GM23248 (cell line): ENCODE data around the gene RPL13. TPM values are rescaled to one million over a fixed set of nuclear protein-coding genes. Genes with fewer than 3 reads are reported as not detected.

Experiments
- DNase-seq: peaks from one replicate; pipeline ENCODE4 v3.0.0-alpha.2; 2015
- H2AFZ ChIP-seq: fragments of 200-600 bp; sonication (generic); 2 replicates; pipeline ENCODE4 v1.6.1; 2016; ENCODE audit warnings: antibody characterized with exemption
- H3F3A ChIP-seq: fragments of 200-600 bp; sonication (generic); 2 replicates; pipeline ENCODE4 v1.6.1; 2016; ENCODE audit warnings: mild to moderate bottlenecking, antibody characterized with exemption, mixed run types; ENCODE audit not compliant: insufficient read depth
- H3K27ac ChIP-seq: fragments of 200-600 bp; sonication (generic); 2 replicates; pipeline ENCODE4 v1.5.1; 2016; ENCODE audit warnings: mild to moderate bottlenecking
- H3K27me3 ChIP-seq: fragments of 200-600 bp; sonication (generic); replicated peaks from 2 replicates; pipeline ENCODE4 v1.6.1; 2016; ENCODE audit warnings: mild to moderate bottlenecking; ENCODE audit not compliant: insufficient read depth
- H3K36me3 ChIP-seq: fragments of 200-600 bp; sonication (generic); 2 replicates; pipeline ENCODE4 v1.6.1; 2016; ENCODE audit warnings: low read depth, mild to moderate bottlenecking
- H3K4me1 ChIP-seq: fragments of 200-600 bp; sonication (generic); 2 replicates; pipeline ENCODE4 v1.6.1; 2016; ENCODE audit warnings: mild to moderate bottlenecking; ENCODE audit not compliant: insufficient read depth
- H3K4me2 ChIP-seq: fragments of 200-600 bp; sonication (generic); one replicate; pipeline ENCODE4 v1.6.1; 2016; ENCODE audit warnings: mild to moderate bottlenecking; ENCODE audit not compliant: unreplicated experiment
- H3K4me3 ChIP-seq: fragments of 200-600 bp; sonication (generic); 2 replicates; pipeline ENCODE4 v1.5.1; 2016; ENCODE audit warnings: mild to moderate bottlenecking
- H3K79me2 ChIP-seq: fragments of 200-600 bp; sonication (generic); 2 replicates; pipeline ENCODE4 v1.6.1; 2016; ENCODE audit warnings: mild to moderate bottlenecking; ENCODE audit not compliant: insufficient read depth
- H3K9ac ChIP-seq: fragments of 200-600 bp; sonication (generic); 2 replicates; pipeline ENCODE4 v1.6.1; 2016; ENCODE audit warnings: mild to moderate bottlenecking
- H3K9me2 ChIP-seq: fragments of 200-600 bp; sonication (generic); 2 replicates; pipeline ENCODE4 v1.6.1; 2016; ENCODE audit warnings: mixed run types, mild to moderate bottlenecking, moderate library complexity; ENCODE audit not compliant: insufficient read depth
- H3K9me3 ChIP-seq: fragments of 200-600 bp; sonication (generic); one replicate; pipeline ENCODE4 v1.6.1; 2017; ENCODE audit warnings: low read depth
- H4K20me1 ChIP-seq: fragments of 200-600 bp; sonication (generic); 2 replicates; pipeline ENCODE4 v1.6.0; 2016; ENCODE audit not compliant: insufficient read depth
- EZH2 ChIP-seq: fragments of 200-600 bp; sonication (generic); IDR thresholded peaks from 2 replicates; pipeline ENCODE4 v1.6.1; 2018; ENCODE audit warnings: antibody characterized with exemption, mild to moderate bottlenecking; ENCODE audit not compliant: insufficient read depth, poor library complexity, severe bottlenecking
- EZH2phosphoT487 ChIP-seq: fragments of 200-600 bp; sonication (generic); IDR thresholded peaks from 2 replicates; pipeline ENCODE4 v1.6.1; 2018; ENCODE audit warnings: antibody characterized with exemption, moderate library complexity, mild to moderate bottlenecking, low read depth; ENCODE audit not compliant: insufficient read depth
- WGBS, 2 experiments: methylation state at CpG; one replicate each; pipeline ENCODE4 v1.1.6; 2015 to 2017; ENCODE audit warnings: low lambda C conversion rate in 2 of 2, low coverage in 1 of 2; ENCODE audit errors: missing lambda C conversion rate in 2 of 2; 5-methylcytosine and 5-hydroxymethylcytosine counted together
- in situ Hi-C: fragments of 300-500 bp; cut with MboI; formaldehyde crosslinking; loops from 2 replicates; pipeline ENCODE4 v1.15.0; 2020
- polyA plus RNA-seq: library from polyadenylated mRNA; unstranded; fragments of >200 nt; fragmentation: Nextera tagmentation; extraction: Ambion mirVana; gene quantifications from 2 replicates; pipeline ENCODE4 v1.2.1, GENCODE V29; 2016
- total RNA-seq: library from RNA; depleted of rRNA; stranded (reverse); fragments of >200 nt; shearing (Covaris generic); gene quantifications from 2 replicates; pipeline ENCODE4 v1.2.3, GENCODE V29; 2014

The RPL13 gene
- total and polyA plus RNA-seq, 2 experiments from 2014 or later, result 1,418 to 3,580 TPM

- H3K9ac ChIP-seq, result peak within 1 kb of the TSS; percentile 64
- peak within 1 kb of the TSS; percentile 73 for H2AFZ ChIP-seq
- DNase-seq, result peak; percentile 61
- 1 to 2% methylated on average over 77 to 100 of the region's 103 CpGs for WGBS, 2 experiments
- H3K79me2 ChIP-seq, result no peaks in the 10 kb centered on the region
- H3K27me3 ChIP-seq, result no peaks in the 10 kb centered on the region
- in situ Hi-C loops, result no loop called here
- no peak for TF ChIP-seq EZH2
- TF ChIP-seq EZH2phosphoT487, result no peak
- peak within 1 kb of the TSS; percentile 85 for H3K4me2 ChIP-seq
- H3K36me3 ChIP-seq, result no peaks in the 10 kb centered on the region
- H4K20me1 ChIP-seq, result no peaks in the 10 kb centered on the region
- no peak within 1 kb of the TSS for H3K27ac ChIP-seq
- peak within 1 kb of the TSS; percentile 64 for H3K4me3 ChIP-seq
- H3K9me3 ChIP-seq, result no peaks in the 10 kb centered on the region
- no peaks in the 10 kb centered on the region for H3K9me2 ChIP-seq
- peaks cover under 1% of the 10 kb centered on the region; the same call in 1 of the 2 replicates for H3F3A ChIP-seq
- H3K4me1 ChIP-seq, result no peaks in the 10 kb centered on the region
Measured at GRCh38 chr16:89575247-89576152, 15.0 kb downstream of the RPL13 start, which contains the start of gene CPNE7. CPNE7 (plus strand) TSS chr16:89575758; CDS start chr16:89575898, 140 bp downstream.

GRCh38 chr16:89576153-89577054, 15.9 kb downstream of the RPL13 start:
- H3K9ac ChIP-seq, result peak overlapping the region; percentile 20; the same call in 1 of the 2 replicates
- H3K27ac ChIP-seq, result no peak overlapping the region
- H3K9me3 ChIP-seq, result no peaks in the 10 kb centered on the region
- WGBS, 2 experiments, result 12 to 18% methylated on average over 37 to 78 of the region's 89 CpGs
- H3K9me2 ChIP-seq, result no peaks in the 10 kb centered on the region
- in situ Hi-C loops, result no loop called here
- H4K20me1 ChIP-seq, result no peaks in the 10 kb centered on the region
- H2AFZ ChIP-seq, result 0 out of 2 replicates have a peak overlapping the region, but pooled peaks have one; percentile 16
- no peaks in the 10 kb centered on the region for H3K79me2 ChIP-seq
- peak overlapping the region; percentile 39 for H3K4me2 ChIP-seq
- H3K36me3 ChIP-seq, result no peaks in the 10 kb centered on the region
- no peaks in the 10 kb centered on the region for H3K27me3 ChIP-seq
- no peak for DNase-seq
- peak overlapping the region; percentile 53 for H3K4me3 ChIP-seq
- peaks cover 8% of the 10 kb centered on the region; the same call in 1 of the 2 replicates for H3F3A ChIP-seq
- TF ChIP-seq EZH2 (peak; percentile 39), EZH2phosphoT487 (no peak)
- peaks cover 4% of the 10 kb centered on the region; the same call in 1 of the 2 replicates for H3K4me1 ChIP-seq

GRCh38 chr16:89577055-89577759, 16.7 kb downstream of the RPL13 start:
- Histone ChIP-seq H3K9me3 (no peaks in the 10 kb centered on the region), H3K9me2 (no peaks in the 10 kb centered on the region), H3F3A (peaks cover 16% of the 10 kb centered on the region), H3K4me1 (peaks cover 12% of the 10 kb centered on the region), H2AFZ (no peak overlapping the region), H3K4me3 (no peak overlapping the region), H3K4me2 (no peak overlapping the region), H4K20me1 (no peaks in the 10 kb centered on the region), H3K79me2 (no peaks in the 10 kb centered on the region), H3K27me3 (no peaks in the 10 kb centered on the region), H3K9ac (no peak overlapping the region), H3K36me3 (no peaks in the 10 kb centered on the region), H3K27ac (no peak overlapping the region)
- in situ Hi-C loops, result no loop called here
- TF ChIP-seq EZH2phosphoT487, result no peak
- no peak for TF ChIP-seq EZH2
- 87 to 90% methylated on average over 22 to 25 of the region's 25 CpGs for WGBS, 2 experiments
- peak; percentile 45 for DNase-seq
